Renal cortex interstitium (tissue), 11 donors: Measurements from ENCODE around the gene MYL11. TPM values are rescaled to one million over a fixed set of nuclear protein-coding genes. Genes with fewer than 3 reads are reported as not detected.

Experiments used
- DNase-seq, 11 donors: peaks; one replicate each; pipeline ENCODE4 v3.0.0-alpha.2; 2013; ENCODE audit warnings: low read depth in 9 of 11, low spot score in 4 of 11; ENCODE audit errors: extremely low read depth in 1 of 11
- polyA plus RNA-seq, 3 donors: library from polyadenylated mRNA; unstranded; fragments of 120-200 nt; gene quantifications; one replicate each; pipeline ENCODE4 v1.2.1, GENCODE V29; 2013; ENCODE audit not compliant: insufficient read length in 3 of 3

The MYL11 gene
- polyA plus RNA-seq, 3 donors, result 0.56 to 4.5 (median 1.2) TPM

- peak in 7 of 11 donors; percentile 71 to 89 (median 85) for DNase-seq
Observed at GRCh38 chr16:30407102-30407803, 32.7 kb downstream of the MYL11 start, which contains the start of gene ZNF771. Gene ZNF771, plus strand, starts transcription at chr16:30407606. Its CDS starts 448 bp downstream, at chr16:30408054.

- no peak for DNase-seq
Observed at GRCh38 chr16:30407804-30408534, 33.4 kb downstream of the MYL11 start.

GRCh38 chr16:30409125-30410060 lies 34.8 kb downstream of the MYL11 start:
- DNase-seq, result peak in 6 of 11 donors; percentile 73 to 92 (median 85)

GRCh38 chr16:30413112-30413806 lies 38.7 kb downstream of the MYL11 start:
- no peak for DNase-seq

GRCh38 chr16:30414159-30414558 lies 39.6 kb downstream of the MYL11 start:
- no peak for DNase-seq

- no peak for DNase-seq
Observed at GRCh38 chr16:30416047-30416603, 41.5 kb downstream of the MYL11 start.

- DNase-seq, result no peak
Observed at GRCh38 chr16:30416624-30417528, 42.3 kb downstream of the MYL11 start.

GRCh38 chr16:30417529-30418349 lies 43.1 kb downstream of the MYL11 start:
- peak in 8 of 11 donors; percentile 82 to 89 (median 88) for DNase-seq

- no peak for DNase-seq
Observed at GRCh38 chr16:30418350-30419181, 44.0 kb downstream of the MYL11 start.

- DNase-seq, result no peak
Observed at GRCh38 chr16:30421010-30421409, 46.4 kb downstream of the MYL11 start.

Other genes with a start within 250 kb of the MYL11 start
- gene CORO1A, start 191.2 kb upstream of the MYL11 start, polyA plus RNA-seq, result 10 to 100 TPM in 1 of 3 donors, 1 to 10 TPM in 2; 5.3 to 16.6 (median 8.6) TPM
- gene BOLA2B, start 181.1 kb upstream of the MYL11 start, polyA plus RNA-seq, result 10 to 100 TPM; 26.0 to 39.1 (median 36.5) TPM
- 10 to 100 TPM; 22.3 to 39.8 (median 23.1) TPM for gene SLX1A, start 180.9 kb upstream of the MYL11 start, polyA plus RNA-seq
- 10 to 100 TPM in 2 of 3 donors, 1 to 10 TPM in 1; 5.9 to 17.5 (median 10.7) TPM for gene SULT1A3, start 175.5 kb upstream of the MYL11 start, polyA plus RNA-seq
- 10 to 100 TPM in 2 of 3 donors, 1 to 10 TPM in 1; 4.1 to 12.3 (median 11.1) TPM for gene NPIPB13, start 126.3 kb upstream of the MYL11 start, polyA plus RNA-seq
- 10 to 100 TPM; 53.8 to 60.5 (median 56.7) TPM for gene CD2BP2, start 19.5 kb upstream of the MYL11 start, polyA plus RNA-seq
- gene TBC1D10B, start 4.3 kb upstream of the MYL11 start, polyA plus RNA-seq, result 10 to 100 TPM; 31.1 to 38.7 (median 38.2) TPM
- 1 to 10 TPM; 1.7 to 3.1 (median 3.1) TPM for gene SEPTIN1, start 7.8 kb downstream of the MYL11 start, polyA plus RNA-seq
- 10 to 100 TPM; 13.1 to 16.5 (median 13.4) TPM for gene ZNF48, start 20.6 kb downstream of the MYL11 start, polyA plus RNA-seq
- 1 to 10 TPM; 4.7 to 9.2 (median 7.2) TPM for gene ZNF771, start 32.8 kb downstream of the MYL11 start, polyA plus RNA-seq
- 10 to 100 TPM; 45.0 to 56.9 (median 48.6) TPM for gene DCTPP1, start 55.2 kb downstream of the MYL11 start, polyA plus RNA-seq
- 10 to 100 TPM; 91.7 to 98.4 (median 94.5) TPM for gene SEPHS2, start 71.1 kb downstream of the MYL11 start, polyA plus RNA-seq
- 1 to 10 TPM; 1.9 to 2.9 (median 2.6) TPM for gene ITGAL, start 97.9 kb downstream of the MYL11 start, polyA plus RNA-seq
- gene ZNF768, start 151.8 kb downstream of the MYL11 start, polyA plus RNA-seq, result 10 to 100 TPM; 48.0 to 66.6 (median 54.7) TPM
- gene ZNF747, start 160.1 kb downstream of the MYL11 start, polyA plus RNA-seq, result 10 to 100 TPM in 2 of 3 donors, 1 to 10 TPM in 1; 9.6 to 10.5 (median 10.1) TPM
- gene ZNF764, start 183.6 kb downstream of the MYL11 start, polyA plus RNA-seq, result 10 to 100 TPM; 10.8 to 15.8 (median 12.5) TPM
- 10 to 100 TPM; 10.1 to 16.7 (median 14.7) TPM for gene ZNF688, start 196.9 kb downstream of the MYL11 start, polyA plus RNA-seq
- gene ZNF785, start 210.9 kb downstream of the MYL11 start, polyA plus RNA-seq, result 10 to 100 TPM; 20.2 to 32.3 (median 23.7) TPM
- 10 to 100 TPM; 12.8 to 16.0 (median 14.7) TPM for gene ZNF689, start 235.6 kb downstream of the MYL11 start, polyA plus RNA-seq